HepG2 (cell line): Measurements from ENCODE around the gene ARL4D. TPM values are rescaled to one million over a fixed set of nuclear protein-coding genes. Genes with fewer than 3 reads are reported as not detected.

Experiments
- AGO1 ChIP-seq: fragments of 200-400 bp; formaldehyde crosslinking; IDR thresholded peaks from 2 replicates; pipeline ENCODE4 v1.6.1; 2017; ENCODE audit warnings: mild to moderate bottlenecking, low read depth, low read length, moderate library complexity; ENCODE audit not compliant: poor library complexity, severe bottlenecking
- ARNT ChIP-seq: fragments of 450-650 bp; IDR thresholded peaks from 2 replicates; pipeline ENCODE4 v1.6.1; 2017
- CBX1 ChIP-seq: IDR thresholded peaks from one replicate; pipeline ENCODE4 v1.6.1; 2016; ENCODE audit warnings: antibody characterized with exemption, low read depth
- JUND ChIP-seq: sonication (generic); formaldehyde crosslinking; IDR thresholded peaks from 2 replicates; pipeline ENCODE4 v1.8.0; 2022; ENCODE audit warnings: mild to moderate bottlenecking, missing genetic modification reagents
- KDM5A ChIP-seq: fragments of 200-600 bp; sonication (generic); IDR thresholded peaks from 2 replicates; pipeline ENCODE4 v1.7.0; 2018; ENCODE audit warnings: antibody characterized with exemption, mild to moderate bottlenecking, low read length, borderline replicate concordance
- KLF13 ChIP-seq: sonication (generic); formaldehyde crosslinking; IDR thresholded peaks from 2 replicates; pipeline ENCODE4 v1.4.0; 2020; ENCODE audit warnings: mild to moderate bottlenecking, missing genetic modification reagents
- MATR3 ChIP-seq: sonication (generic); formaldehyde crosslinking; IDR thresholded peaks from 2 replicates; pipeline ENCODE4 v1.4.0; 2020; ENCODE audit warnings: missing genetic modification reagents
- NAIF1 ChIP-seq: sonication (generic); formaldehyde crosslinking; IDR thresholded peaks from 2 replicates; pipeline ENCODE4 v1.5.0; 2020; ENCODE audit warnings: mild to moderate bottlenecking, missing genetic modification reagents, borderline replicate concordance
- NFYC ChIP-seq: IDR thresholded peaks from 2 replicates; pipeline ENCODE4 v1.6.1; 2016; ENCODE audit warnings: missing genetic modification reagents, missing compliant biosample characterization
- NR3C1 ChIP-seq: sonication (generic); formaldehyde crosslinking; IDR thresholded peaks from 2 replicates; pipeline ENCODE4 v1.4.0; 2020; ENCODE audit warnings: missing genetic modification reagents
- PHF21A ChIP-seq: sonication (generic); formaldehyde crosslinking; IDR thresholded peaks from 2 replicates; pipeline ENCODE4 v1.5.0; 2020; ENCODE audit warnings: mild to moderate bottlenecking, missing genetic modification reagents
- SMARCC2 ChIP-seq: fragments of 450-650 bp; IDR thresholded peaks from 2 replicates; pipeline ENCODE4 v1.6.1; 2017; ENCODE audit warnings: antibody characterized with exemption, mild to moderate bottlenecking
- ZBTB8A ChIP-seq: sonication (generic); formaldehyde crosslinking; IDR thresholded peaks from 2 replicates; pipeline ENCODE4 v1.4.0; 2020; ENCODE audit warnings: mild to moderate bottlenecking, low read depth, missing genetic modification reagents, borderline replicate concordance
- ZNF160 ChIP-seq: sonication (generic); formaldehyde crosslinking; IDR thresholded peaks from 2 replicates; pipeline ENCODE4 v1.8.0; 2022; ENCODE audit warnings: mild to moderate bottlenecking, inconsistent platforms, missing genetic modification reagents
- ZNF234 ChIP-seq: sonication (generic); formaldehyde crosslinking; conservative IDR thresholded peaks from 2 replicates; pipeline ENCODE4 v1.5.1; 2020; ENCODE audit warnings: mild to moderate bottlenecking, missing genetic modification reagents
- ZNF235 ChIP-seq: sonication (generic); formaldehyde crosslinking; IDR thresholded peaks from 2 replicates; pipeline ENCODE4 v1.8.1; 2023; ENCODE audit warnings: mild to moderate bottlenecking, missing genetic modification reagents, borderline replicate concordance
- ZNF354B ChIP-seq: sonication (generic); formaldehyde crosslinking; IDR thresholded peaks from 2 replicates; pipeline ENCODE4 v1.8.0; 2022; ENCODE audit warnings: mild to moderate bottlenecking, missing genetic modification reagents
- ZNF460 ChIP-seq: sonication (generic); formaldehyde crosslinking; IDR thresholded peaks from 2 replicates; pipeline ENCODE4 v1.5.1; 2020; ENCODE audit warnings: missing genetic modification reagents, mild to moderate bottlenecking, borderline replicate concordance
- ZNF83 ChIP-seq: sonication (generic); formaldehyde crosslinking; IDR thresholded peaks from 2 replicates; pipeline ENCODE4 v1.4.0; 2020; ENCODE audit warnings: missing genetic modification reagents, mild to moderate bottlenecking, borderline replicate concordance
- polyA plus RNA-seq, 8 experiments: library from polyadenylated mRNA; depleted of rRNA in 3 of 8; stranded (reverse) in 7 of 8; unstranded in 1 of 8; fragments of >200 nt; fragmentation: Illumina TruSeq in 4 of 8; extraction: Trizol in 4 of 8; gene quantifications; 2 replicates each; pipeline versions ENCODE4 v1.2.1 to v1.2.3, GENCODE V29; 2011 to 2016; ENCODE audit warnings: low read depth in 4 of 8, missing spikeins in 1 of 8, mixed read lengths in 1 of 8; ENCODE audit not compliant: insufficient read depth in 1 of 8
- total RNA-seq, 5 experiments: library from RNA; depleted of rRNA; stranded (reverse); fragments of >200 nt; fragmentation: Illumina TruSeq; extraction: Trizol; gene quantifications; 2 replicates each; pipeline ENCODE4 v1.2.3, GENCODE V29; 2016; ENCODE audit warnings: low read depth in 1 of 5
- TF ChIP-seq, protein P1 (sequence below): sonication (generic); formaldehyde crosslinking; IDR thresholded peaks from 2 replicates; pipeline ENCODE4 v1.5.0; 2020; ENCODE audit warnings: mild to moderate bottlenecking, missing genetic modification reagents
- TF ChIP-seq, protein P2 (sequence below): sonication (generic); formaldehyde crosslinking; IDR thresholded peaks from 2 replicates; pipeline ENCODE4 v1.8.1; 2023; ENCODE audit warnings: mild to moderate bottlenecking, missing genetic modification reagents
- TF ChIP-seq, protein P3 (sequence below): sonication (generic); formaldehyde crosslinking; IDR thresholded peaks from 2 replicates; pipeline ENCODE4 v1.8.1; 2023; ENCODE audit warnings: mild to moderate bottlenecking, moderate library complexity, missing genetic modification reagents
- TF ChIP-seq, protein P4 (sequence below): sonication (generic); formaldehyde crosslinking; IDR thresholded peaks from 2 replicates; pipeline ENCODE4 v1.5.0; 2020; ENCODE audit warnings: mild to moderate bottlenecking, missing genetic modification reagents

Gene ARL4D
- total and polyA plus RNA-seq, 2 of the 13 experiments (the other 11 are each of a cell fraction or from before 2014, with no cell fraction given), result 9.0 to 25.9 TPM

DNA sequence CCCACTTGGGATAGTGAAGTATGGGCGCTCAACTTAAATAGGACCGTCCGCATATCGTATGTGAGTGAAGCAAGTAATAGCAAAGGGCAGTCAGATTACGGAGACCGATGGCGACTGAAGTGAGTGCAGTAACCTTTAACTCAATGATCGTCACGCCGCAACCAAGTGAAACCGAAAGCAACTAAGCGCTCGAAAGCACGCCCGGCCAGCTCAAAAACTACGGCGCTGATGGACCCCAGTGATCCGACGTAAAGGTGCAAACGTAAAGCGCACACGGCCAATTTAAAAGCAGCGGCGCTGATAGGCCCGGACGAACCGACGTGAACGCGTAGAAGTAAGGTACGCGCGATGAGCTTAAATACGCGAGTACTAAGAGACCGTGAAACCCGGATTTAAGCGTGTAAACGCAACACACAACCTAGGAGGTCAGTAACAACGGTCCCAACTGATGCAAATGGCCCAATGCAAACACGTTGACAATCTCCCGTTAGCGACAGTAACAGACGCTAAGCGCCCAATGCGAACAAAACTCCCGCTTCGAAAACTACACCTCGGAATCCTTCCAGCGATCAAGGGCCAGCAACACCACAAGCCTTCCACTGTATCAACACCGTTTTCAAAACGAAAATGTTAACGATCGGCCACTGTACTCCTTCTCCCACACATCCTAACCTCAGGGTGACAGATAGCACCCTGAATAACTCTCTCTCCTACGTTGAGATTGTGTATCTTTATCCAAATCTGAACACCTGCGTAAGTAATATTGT lies 37.9 kb upstream of the ARL4D start (continued):
- TF ChIP-seq, protein P1, sequence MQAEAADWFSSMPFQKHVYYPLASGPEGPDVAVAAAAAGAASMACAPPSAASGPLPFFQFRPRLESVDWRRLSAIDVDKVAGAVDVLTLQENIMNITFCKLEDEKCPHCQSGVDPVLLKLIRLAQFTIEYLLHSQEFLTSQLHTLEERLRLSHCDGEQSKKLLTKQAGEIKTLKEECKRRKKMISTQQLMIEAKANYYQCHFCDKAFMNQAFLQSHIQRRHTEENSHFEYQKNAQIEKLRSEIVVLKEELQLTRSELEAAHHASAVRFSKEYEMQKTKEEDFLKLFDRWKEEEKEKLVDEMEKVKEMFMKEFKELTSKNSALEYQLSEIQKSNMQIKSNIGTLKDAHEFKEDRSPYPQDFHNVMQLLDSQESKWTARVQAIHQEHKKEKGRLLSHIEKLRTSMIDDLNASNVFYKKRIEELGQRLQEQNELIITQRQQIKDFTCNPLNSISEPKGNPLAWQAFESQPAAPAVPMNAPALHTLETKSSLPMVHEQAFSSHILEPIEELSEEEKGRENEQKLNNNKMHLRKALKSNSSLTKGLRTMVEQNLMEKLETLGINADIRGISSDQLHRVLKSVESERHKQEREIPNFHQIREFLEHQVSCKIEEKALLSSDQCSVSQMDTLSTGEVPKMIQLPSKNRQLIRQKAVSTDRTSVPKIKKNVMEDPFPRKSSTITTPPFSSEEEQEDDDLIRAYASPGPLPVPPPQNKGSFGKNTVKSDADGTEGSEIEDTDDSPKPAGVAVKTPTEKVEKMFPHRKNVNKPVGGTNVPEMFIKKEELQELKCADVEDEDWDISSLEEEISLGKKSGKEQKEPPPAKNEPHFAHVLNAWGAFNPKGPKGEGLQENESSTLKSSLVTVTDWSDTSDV (CRISPR knock-in tag), result no peak
- TF ChIP-seq KDM5A, result no peak
- TF ChIP-seq, protein P2, sequence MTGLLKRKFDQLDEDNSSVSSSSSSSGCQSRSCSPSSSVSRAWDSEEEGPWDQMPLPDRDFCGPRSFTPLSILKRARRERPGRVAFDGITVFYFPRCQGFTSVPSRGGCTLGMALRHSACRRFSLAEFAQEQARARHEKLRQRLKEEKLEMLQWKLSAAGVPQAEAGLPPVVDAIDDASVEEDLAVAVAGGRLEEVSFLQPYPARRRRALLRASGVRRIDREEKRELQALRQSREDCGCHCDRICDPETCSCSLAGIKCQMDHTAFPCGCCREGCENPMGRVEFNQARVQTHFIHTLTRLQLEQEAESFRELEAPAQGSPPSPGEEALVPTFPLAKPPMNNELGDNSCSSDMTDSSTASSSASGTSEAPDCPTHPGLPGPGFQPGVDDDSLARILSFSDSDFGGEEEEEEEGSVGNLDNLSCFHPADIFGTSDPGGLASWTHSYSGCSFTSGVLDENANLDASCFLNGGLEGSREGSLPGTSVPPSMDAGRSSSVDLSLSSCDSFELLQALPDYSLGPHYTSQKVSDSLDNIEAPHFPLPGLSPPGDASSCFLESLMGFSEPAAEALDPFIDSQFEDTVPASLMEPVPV (CRISPR knock-in tag), result peak; percentile 92; the same call in 1 of the 2 replicates
- peak; percentile 87; the same call in 1 of the 2 replicates for TF ChIP-seq ZBTB8A (CRISPR knock-in tag)
- TF ChIP-seq ZNF234 (CRISPR knock-in tag), result no peak
- TF ChIP-seq NR3C1 (CRISPR knock-in tag), result no peak
- 0 out of 2 replicates have a peak, but pooled peaks have one; percentile 56 for TF ChIP-seq KLF13 (CRISPR knock-in tag)
- peak; percentile 60 for TF ChIP-seq NFYC (CRISPR knock-in tag)
- TF ChIP-seq ZNF354B (CRISPR knock-in tag), result 0 out of 2 replicates have a peak, but pooled peaks have one; percentile 50
- no peak for TF ChIP-seq ZNF460
- TF ChIP-seq SMARCC2, result no peak
- no peak for TF ChIP-seq ARNT
- no peak for TF ChIP-seq MATR3
- TF ChIP-seq ZNF235 (CRISPR knock-in tag), result peak; percentile 73; the same call in 1 of the 2 replicates
- peak; percentile 89 for TF ChIP-seq ZNF83 (CRISPR knock-in tag)
- TF ChIP-seq, protein P3, sequence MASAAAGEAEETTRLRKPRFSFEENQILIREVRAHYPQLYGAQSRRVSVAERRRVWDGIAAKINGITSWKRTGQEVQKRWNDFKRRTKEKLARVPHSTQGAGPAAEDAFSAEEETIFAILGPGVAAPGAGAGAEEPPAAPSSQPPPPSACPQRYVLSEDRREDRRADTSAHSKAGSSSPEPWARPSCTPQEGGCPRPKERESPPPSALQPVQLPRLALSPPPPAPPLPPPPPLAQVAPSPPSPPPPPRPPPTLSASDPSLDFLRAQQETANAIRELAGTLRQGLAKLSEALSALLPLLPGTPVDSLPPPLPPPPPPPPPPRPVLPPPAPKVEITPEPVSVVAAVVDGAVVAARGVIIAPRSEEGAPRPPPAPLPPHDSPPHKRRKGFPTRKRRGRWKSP (CRISPR knock-in tag), result peak; percentile 98
- TF ChIP-seq ZNF160, result peak; percentile 93; the same call in 1 of the 2 replicates
- peak; percentile 96 for TF ChIP-seq NAIF1
- peak; percentile 93 for TF ChIP-seq PHF21A (CRISPR knock-in tag)
- peak; percentile 100 for TF ChIP-seq CBX1
- TF ChIP-seq JUND (CRISPR knock-in tag), result peak; percentile 69
- TF ChIP-seq, protein P4, sequence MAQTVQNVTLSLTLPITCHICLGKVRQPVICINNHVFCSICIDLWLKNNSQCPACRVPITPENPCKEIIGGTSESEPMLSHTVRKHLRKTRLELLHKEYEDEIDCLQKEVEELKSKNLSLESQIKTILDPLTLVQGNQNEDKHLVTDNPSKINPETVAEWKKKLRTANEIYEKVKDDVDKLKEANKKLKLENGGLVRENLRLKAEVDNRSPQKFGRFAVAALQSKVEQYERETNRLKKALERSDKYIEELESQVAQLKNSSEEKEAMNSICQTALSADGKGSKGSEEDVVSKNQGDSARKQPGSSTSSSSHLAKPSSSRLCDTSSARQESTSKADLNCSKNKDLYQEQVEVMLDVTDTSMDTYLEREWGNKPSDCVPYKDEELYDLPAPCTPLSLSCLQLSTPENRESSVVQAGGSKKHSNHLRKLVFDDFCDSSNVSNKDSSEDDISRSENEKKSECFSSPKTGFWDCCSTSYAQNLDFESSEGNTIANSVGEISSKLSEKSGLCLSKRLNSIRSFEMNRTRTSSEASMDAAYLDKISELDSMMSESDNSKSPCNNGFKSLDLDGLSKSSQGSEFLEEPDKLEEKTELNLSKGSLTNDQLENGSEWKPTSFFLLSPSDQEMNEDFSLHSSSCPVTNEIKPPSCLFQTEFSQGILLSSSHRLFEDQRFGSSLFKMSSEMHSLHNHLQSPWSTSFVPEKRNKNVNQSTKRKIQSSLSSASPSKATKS, result peak; percentile 97
- no peak for TF ChIP-seq AGO1
